NCI-H2081 treated with DMSO at 0.1 percent for 48 hours (cell line): ENCODE measurements around the gene ATE1.

Experiments
- DNase-seq: peaks from one replicate; lab custom pipeline; 2025; lab: John Stamatoyannopoulos, UW

Gene ATE1

DNA sequence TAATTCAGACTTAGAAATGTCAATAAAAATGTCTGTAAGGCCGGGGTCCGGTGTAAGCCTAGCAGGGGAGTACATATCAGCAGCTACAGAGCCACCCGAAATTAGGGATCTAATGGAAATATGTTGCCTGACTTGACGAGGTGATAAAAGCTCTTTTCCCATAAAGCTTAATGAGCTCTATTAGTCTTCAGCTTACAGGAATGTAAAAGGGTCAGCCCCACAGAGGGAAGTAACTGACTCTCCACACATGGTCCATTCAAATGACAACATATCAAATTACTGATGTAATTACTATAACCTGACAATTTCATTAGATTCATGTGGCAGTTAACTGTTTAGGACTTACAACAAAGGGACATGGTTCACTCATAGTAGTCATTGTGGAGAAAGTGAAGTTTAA lies 62.3 kb downstream of the ATE1 start:
- DNase-seq = no peak

DNA sequence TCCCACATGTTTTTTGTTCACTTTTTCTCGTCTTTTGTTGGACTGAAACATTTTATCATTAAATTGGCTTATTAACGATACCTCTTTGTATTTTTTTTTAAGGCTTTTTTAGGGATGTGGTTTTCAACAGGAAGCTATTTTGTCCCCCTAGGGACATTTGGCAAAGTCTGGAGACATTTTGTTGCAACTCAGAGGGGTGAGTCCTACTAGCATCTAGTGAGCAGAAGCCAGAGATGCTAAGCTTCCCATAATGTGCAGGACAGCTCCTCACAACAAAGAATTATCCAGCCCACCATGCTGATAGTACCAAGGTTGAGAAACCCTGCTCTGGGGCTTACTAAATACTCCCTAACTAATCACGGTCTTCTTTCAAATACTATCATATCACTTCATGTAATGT lies 63.2 kb downstream of the ATE1 start:
- no peak for DNase-seq

DNA sequence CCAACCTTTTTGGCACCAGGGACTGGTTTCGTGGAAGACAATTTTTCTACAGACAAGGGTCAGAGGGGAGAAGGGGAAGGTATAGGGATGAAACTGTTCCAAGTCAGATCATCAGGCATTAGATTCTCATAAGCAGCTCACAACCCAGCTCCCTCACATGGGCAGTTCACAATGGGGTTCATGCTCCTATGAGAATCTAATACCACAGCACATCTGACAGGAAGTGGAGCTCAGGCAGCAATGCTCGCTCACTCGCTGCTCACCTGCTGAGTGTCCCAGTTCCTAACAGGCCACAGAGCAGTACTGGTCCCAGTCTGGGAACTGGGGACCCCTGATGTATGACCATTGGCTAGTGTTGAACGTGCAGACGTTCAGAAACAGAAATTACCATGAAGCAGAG lies 63.7 kb downstream of the ATE1 start:
- no peak for DNase-seq

DNA sequence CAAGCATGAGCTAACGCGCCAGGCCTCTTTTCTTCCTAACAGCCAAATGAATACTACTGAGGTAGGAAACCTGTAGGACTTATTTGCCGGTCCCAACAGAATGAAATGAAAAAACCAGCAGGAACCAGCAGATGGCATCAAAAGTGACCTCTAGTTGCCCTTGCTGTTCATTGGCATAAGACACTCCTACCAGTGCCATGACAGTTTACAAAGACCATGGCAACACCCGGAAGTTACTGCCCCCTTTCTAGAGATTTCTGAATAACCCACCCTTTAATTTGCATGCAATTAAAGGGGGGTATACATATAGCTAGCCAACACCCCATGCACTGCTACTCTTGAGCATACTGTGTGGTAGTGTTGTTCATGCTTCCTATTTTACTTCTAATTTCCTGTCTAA lies 65.2 kb downstream of the ATE1 start:
- DNase-seq = no peak

DNA sequence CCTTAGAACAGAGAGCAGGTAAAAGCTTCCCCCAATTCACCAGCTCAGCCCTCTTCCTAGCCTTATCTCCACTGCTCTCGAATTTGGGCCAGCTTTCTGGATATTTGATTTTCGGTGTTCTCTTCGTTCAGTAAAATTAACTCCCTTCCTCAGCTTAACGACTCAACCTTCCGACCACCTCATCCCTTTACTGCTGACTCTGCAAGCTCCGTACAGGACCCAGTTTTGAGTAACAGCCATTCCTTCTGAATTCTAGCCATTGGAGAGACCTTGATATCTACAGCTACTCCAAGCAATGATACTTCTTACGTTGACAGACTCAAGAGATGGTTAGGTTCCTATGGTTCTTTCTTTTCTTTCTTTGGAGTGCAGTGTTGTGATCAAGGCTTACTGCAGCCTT lies 65.8 kb downstream of the ATE1 start:
- no peak for DNase-seq

DNA sequence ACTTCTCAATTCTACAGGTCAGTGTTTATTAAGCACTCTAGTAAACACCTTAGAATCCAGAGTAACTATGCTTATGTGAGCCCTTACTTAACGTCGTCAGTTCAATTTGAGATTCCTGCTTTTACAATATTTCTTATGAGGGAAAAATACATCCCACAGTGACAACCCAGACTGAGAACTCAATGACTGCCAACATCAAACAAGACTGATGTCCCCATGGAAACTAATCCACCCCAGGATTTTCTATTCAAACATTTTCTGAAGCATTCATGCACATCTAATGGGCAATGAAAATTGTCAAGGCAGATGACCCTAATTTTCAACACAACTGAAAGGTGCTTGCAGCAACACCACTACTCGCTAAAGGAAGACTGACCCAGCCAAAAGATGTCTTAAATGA lies 67.0 kb downstream of the ATE1 start:
- peak; percentile 4 for DNase-seq

DNA sequence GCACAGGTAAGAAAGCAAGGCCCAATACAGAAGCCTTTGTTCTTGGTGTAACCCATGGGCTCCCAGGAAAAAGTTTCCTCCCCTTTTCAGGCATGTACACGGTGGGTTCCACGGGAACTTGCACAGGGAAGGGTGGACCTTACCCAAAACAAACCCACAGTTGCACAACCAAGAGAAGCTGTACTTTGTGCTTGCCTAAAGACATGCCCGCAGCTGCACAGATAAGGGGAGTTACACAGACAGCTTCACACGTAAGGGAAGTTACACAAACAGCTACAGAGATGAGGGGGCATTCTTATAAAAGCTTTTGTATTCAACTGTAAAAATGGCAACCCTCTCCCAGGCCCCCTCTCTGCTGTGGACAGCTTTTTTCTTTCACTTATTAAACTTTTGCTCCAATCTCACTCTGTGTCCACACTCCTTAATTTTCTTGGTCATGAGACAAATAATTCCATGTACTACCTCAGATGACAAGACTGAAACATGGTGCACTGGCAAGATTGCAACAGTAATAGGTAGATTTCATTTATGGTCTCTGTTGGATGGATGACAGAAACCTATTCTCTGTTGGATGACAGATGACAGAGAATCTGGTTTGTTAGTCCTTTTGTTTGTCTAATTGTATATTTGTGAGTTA lies 72.9 kb downstream of the ATE1 start:
- DNase-seq = no peak

DNA sequence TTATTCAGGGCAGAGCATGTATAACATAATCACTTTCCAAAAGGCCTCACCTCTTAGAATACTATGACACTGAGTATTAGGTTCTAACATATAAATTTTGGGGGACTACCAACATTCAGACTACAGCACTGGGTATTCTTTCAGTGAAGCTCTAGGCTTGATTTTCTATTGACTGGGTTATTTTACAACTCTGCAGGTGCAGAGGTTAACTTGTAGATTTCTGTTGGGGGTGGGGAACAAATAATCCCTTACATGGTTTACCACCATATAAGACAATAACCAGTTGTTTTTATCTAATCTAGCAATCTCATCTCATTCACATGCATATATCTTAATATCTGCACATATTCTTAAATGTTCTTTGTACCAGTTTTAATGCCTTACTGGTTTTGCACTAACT lies 73.9 kb downstream of the ATE1 start:
- no peak for DNase-seq

DNA sequence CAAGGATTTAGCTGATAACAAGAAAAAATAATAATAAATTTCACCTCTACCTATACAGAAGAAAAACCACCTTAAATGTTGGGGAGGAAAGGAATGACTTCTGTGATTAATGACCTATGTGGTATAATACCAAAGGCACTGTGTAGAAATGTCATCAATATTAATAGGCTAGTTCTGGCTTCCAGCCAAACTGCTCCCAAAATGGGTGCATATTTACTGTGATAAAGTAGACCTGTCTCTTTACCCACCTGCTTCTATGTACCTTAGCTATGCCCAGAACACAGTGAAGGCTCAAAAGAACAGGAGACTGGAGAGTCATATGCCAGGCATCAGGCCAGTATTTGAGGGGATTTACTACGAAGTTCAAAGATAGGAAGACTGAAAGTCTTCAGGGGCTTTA lies 76.0 kb downstream of the ATE1 start:
- DNase-seq = no peak

DNA sequence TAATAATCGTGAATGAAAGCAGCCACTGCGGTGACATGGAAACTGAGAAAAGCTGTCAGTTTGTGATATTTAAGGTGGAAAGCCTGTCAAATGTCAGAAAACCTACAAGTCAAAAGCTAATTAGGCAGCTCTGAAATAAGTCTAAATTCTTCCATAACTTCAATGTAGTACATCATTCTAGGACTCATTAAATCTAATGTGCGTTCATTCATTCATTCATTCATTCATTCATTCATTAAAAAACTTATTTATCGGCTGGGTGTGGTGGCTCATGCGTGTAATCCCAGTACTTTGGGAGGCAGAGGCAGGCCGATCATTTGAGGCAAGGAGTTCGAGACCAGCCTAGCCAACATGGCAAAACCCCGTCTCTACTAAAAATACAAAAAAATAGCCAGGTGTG lies 79.7 kb downstream of the ATE1 start:
- DNase-seq = no peak

DNA sequence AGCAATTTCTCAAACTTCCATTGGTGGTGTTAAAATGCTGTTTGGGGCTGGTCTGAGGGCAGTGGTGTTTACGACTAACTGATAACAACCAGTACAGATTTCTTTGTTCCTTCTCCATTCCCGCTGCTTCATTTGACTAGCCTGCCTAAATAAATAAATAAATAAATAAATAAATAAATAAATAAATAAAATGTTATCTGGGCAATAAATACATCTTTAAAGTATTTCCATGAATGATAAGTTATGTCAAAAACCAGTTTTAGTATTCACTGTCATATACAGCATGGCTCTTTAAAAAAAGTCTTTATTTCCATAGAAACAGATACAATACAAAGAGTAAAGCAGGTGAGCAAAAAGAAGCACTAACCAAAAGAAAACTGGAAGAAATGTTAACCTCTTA lies 81.3 kb downstream of the ATE1 start:
- no peak for DNase-seq

DNA sequence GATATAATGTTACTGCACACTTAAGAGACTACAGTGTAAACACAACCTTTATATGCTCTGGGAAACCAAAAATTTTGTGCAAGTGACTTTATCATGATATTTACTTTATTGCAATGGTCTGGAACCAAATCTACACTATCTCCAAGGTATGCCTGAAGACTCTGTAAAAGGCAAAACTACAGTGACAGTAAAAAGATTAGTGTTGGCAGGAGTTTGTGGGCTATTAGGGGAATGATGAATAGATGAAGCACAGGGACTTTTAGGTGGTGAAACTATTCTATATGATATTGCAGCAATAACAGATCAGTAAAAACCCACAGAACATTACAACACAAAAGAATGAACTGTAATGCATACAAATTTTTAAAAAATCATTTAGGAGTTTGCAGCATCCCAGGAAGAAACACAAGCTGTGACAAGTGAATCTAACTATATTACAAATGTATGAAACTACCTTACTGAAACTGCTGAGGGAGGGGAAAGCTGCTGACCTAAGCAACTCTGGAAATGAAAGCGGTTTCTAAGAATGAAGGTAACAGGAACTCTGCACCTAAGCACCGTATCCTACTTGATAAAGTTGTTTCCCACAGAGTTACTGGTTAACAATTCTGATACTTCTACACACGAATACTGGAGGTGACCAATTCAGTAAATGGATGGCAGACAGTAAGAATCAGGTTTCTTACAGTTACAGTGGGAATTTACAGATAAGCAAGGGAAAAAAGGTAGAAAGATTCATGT lies 82.6 kb downstream of the ATE1 start:
- no peak for DNase-seq

DNA sequence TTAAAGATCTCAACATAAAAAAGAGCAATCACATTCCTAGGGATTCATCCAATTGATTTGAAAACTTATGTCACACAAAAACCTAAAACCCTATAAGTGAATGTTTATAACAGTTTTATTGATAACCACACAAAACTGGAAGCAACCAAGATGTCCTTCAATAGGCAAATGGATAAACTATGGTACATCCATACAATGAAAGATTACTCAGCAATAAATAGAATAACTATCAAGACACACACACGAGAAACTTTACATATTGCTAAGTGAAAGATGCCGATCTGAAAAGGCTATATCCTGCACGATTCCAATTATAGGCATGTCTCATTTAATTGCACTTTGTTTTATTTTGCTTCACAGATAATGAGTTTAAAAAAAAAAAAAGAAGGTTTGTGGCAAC lies 83.3 kb downstream of the ATE1 start:
- no peak for DNase-seq

DNA sequence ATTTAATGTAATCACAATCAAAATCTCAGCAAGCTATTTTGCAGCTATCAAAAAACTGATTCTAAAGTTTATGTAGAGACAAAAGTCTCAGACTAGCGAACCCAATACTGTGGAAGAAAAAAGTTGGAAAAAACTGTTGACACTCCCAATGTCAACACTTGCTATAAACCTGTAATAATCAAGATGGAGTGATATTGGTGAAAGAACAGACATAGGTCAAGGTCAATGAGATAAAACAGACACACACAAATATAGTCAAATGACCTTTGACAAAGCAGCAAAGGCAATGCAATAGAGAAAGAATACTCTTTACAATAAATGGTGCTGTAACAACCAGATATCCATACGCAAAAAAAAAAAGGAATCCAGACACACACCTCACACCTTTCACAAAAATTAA lies 84.5 kb downstream of the ATE1 start:
- DNase-seq = no peak

DNA sequence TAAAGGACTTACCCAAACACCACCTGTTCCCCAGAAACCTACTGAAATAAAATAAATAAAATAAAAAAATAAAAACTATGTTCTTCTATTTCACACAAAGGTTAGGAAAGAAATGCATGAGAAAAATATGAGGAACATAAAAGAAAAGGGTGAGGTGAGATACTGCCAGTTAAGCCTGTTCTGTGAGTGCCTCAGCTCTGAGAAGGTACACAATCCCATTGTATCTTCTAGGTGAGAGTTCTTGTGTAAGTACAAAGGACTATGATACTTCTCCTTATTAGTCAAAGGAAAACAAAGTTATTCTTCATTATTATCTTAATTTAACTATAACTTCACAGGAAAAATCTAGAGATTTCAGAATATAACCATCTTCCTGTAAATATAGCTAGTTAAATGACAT lies 86.0 kb downstream of the ATE1 start:
- DNase-seq = no peak

DNA sequence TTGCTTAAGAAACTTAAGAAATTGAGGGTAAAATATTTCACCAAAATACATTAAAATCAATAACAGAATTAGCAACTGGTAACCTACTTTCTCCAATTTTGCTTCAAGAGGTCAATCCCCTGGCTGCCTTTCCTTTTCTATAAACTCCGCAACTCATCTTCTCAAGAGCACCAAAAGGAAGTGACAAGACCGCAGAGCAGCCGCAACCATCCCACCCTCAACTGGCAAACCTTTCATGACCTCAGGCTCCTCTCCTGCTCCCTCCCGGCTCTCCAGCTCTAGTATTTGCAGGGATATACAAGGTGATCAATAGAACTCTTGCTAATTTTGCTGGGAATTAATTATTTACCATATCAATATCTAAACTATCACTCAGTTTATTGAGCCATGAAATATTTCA lies 88.9 kb downstream of the ATE1 start:
- no peak for DNase-seq

DNA sequence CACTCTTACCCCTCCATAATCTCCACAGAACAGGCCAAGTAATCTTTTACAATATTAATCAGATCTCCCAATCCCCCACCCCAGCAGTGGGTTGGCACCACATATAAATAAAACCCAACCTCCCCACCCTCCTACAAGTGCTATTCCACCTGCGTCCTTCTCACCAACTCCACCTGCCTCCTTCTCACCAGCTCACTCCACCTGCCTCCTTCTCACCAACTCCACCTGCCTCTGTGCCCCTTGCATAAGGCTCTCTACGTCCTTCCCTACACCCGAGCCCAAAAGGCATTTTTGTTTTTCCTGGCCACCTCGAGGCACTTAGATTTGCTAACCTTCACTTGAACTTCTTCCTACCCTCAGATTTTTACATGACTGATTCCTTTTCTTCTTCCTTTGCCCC lies 89.7 kb downstream of the ATE1 start:
- DNase-seq = no peak

DNA sequence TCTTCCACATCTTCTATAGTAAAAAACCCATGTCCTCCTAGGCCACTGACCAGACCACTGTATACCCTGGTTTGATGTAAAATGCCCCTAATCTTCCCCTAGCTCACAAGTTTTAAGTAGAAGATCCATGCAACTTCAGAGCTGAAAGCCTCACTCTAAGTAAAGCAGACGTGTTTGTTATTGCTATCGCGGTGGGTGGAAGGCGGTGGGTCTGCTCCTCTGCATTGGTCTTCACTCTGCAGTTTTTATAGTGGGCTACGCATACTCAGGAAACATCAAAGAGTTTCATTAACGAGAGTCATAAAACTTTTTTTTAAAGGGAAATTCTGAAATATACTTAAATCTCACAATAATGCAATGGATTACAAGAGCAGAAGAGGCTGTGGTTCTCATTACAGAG lies 91.7 kb downstream of the ATE1 start:
- no peak for DNase-seq

DNA sequence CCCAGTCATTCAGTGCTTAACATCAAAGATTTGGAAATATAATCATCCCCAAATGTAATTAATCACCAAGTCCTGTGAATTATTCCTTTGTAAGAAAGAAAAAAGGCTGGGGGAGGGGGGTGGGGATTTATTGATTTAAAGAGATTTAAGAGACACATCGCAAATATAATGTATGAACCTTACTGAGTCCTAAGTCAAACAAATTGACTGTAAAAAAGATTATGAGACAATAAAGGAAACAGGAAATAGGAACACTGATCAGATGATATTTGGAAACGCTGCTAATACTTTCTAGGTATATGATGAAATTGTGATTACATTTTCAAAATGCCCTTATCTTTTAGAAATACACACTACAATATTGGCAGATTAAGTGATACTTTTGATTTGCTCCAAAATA lies 92.5 kb downstream of the ATE1 start:
- DNase-seq = no peak

DNA sequence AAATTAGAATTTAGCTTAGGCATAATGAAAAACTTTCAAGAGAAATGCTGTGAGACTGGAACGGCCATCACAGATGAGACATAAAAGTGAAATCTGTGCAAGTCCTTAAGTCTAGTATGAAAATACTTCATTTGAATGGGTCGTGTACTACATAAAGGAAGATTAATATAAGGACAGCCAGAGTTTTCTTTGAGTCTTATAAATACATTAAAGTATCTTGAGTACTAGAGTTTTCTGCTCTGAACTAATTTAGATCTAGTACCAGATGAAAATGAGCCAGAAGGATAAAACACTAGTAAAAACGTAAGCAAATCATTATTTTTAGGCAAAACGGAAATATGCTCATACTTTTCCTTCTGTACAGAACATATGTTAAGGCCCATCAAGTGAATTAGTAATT lies 93.1 kb downstream of the ATE1 start:
- no peak for DNase-seq

DNA sequence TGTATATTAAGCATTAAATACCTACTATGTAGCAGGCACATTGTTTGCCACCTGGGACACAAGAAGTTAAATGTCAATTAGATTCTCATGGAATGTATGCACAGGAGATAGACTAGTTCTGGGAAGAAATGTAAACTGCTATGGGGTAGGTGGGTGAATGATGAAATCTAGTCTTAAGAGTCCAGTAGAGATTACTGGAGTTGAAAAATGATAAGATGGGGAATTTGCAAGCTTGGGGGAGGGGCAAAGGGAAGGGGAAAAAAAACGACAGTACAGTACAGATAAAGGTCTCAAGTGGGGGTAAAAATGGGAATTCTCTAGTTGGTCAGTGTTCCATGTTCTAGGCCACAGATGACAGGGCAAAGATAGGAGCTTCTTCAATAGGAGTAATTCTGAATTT lies 94.4 kb downstream of the ATE1 start:
- no peak for DNase-seq

DNA sequence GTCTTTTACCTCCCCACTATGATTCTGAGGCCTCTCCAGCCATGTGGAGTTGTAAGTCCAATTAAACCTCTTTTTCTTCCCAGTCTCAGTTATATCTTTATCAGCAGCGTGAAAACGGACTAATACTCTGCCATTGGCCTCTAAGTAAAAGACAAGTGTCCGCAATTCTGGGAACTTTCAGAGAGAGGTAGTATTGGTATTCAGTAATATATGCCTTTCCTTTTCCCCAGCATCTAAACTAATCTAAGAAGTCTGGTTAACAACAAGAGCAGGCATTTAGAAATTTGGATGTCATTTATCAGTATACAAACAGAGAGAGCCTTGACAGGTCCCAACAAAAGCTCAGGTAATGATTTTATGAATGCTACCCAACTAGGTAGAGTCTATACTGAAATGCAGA lies 95.2 kb downstream of the ATE1 start:
- no peak for DNase-seq

DNA sequence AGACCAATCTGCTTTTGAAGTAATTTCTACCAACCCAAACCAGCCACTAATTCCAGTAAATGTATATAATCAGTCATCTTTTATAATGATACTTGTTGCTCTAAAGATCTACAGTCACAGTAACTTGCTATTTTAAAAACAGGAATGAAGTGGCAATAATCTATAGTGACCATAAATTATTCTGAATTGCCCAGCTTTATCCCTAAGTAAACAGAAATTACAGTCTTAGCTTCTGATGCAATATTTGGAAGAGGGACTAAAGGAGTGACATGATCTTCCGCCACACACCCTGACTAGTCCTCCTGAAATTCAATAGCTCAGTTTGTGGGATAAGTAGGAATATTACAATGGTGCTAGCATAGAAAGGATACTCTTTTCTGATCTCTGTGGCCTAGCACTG lies 96.1 kb downstream of the ATE1 start:
- DNase-seq = no peak

DNA sequence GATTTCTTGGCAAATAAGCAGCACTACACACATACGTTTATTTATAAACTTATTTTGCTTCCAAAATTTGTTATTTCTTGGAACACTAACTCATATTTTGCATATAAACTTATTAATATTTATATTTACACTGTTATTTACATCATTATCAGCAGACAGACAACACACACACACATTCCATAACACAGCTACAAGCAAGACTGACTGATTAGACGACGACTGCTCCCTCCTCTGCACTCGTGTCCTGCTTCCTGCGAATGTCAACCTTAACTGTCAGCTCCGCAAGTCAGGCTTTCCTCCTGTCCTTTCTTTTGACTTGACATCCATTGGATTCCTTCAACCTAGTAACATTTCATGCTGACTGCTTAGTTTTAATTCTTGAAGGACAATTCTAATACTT lies 96.6 kb downstream of the ATE1 start:
- no peak for DNase-seq
